Measurements from ENCODE around the gene SQOR.

The SQOR gene

DNA sequence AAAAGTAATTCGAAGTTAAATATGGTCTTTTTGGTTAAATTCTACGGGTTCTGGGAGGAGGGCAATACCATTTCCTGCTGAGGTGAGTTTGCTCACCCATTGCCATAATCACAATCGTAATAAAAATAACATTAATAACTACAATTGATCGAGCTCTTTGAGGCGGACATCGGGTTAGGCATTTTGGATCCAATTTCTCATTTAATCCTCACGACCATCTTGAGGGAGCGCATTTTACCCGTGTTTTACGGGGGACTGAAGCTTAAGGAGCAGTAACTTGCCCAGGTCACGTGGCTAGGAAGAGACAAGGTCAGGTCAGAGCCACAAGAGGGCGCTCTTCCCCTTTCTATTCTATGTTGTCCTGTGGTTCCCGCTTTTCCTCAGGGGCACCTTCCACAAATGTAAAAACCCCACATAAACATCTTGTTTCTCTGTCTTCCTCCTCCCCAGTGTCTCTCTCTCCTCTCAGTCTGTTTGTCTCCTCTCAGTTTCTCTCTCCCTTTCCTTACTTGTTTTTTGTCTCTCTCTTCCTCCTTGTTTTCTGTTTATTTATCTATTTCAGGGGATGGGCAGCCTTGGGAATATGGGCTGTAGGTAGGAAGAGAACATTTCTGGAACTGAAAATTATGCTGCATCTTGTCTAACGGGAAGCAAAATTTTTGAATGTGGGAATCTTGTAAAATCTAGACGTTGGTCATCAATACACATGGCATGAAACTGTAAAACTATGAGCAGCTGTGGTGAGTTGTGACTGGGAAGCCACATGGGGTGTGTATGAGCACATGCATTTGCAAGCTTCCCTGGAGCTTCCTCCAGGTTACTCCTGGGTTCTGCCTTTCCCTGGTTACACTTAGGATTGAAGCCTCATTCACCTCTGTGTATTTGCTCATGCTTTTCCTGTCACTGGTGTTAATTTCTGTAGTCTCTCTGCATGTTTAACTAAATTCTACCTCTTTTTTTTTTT is 71.0 kb downstream of the SQOR start:
- DNase-seq (ENCODE audit: low spot score) = peak; percentile 77

DNA sequence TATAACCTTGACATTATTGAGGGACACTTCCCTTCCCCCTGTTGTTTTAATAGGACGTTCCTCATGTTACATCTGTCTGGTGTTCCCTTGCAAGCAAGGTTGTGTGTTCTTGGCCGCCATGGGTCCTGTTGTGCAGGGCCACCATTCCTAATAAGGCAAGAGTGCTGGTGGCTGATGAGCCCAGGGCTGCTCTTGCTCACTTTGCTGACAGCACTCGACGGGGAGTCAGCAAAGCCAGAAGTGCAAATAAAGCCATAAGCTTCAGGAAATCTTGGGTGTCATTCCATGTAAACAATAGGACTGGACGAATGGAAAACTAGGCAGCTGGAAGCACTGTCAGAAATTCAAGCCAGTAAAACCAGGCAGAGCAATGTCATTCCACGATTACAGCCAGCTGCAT is 75.8 kb downstream of the SQOR start:
- DNase-seq (ENCODE audit: low spot score) = no peak

DNA sequence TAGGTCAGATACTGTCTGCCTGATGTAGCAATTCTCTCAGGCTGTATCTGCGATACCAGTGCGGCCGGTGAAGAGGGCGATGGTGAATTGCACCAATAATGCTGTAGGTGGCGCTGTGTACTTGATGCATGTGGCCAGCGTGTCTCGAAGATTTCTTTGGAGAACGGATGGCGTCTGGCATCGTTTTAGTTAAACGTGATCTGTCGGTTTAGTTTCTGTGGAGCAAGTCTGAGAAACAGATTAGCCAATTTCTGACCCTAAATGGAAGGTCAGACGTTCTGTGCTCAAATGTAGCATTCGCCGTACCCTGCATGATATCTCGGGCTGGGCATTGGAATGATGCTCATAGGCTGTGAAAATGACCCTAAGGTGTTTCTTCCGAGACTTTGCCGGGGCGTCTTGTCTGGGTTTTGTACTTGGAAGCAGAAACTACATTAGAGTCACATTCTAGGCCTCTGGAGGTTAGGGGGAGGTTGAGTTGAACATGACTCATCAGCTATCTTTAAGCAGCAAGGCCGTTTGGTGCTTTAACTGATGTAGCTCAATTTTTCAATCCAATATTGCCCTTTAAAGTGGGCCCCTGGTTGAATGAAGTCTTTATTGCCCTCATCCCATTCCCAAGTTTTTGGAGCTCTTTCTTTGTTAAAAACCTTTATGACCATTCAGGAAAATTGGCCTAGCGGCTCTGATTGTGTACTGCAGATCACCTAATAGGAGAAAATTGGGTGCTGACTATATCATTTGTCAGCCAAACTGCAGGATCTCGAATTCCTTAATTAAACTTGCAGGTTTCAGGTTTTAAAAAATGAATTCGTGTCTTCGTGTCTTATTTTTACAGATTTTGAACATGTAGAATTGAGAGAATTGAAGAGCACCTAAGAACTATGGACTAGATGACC is 80.0 kb downstream of the SQOR start:
- peak; percentile 43 for DNase-seq (ENCODE audit: low spot score)

DNA sequence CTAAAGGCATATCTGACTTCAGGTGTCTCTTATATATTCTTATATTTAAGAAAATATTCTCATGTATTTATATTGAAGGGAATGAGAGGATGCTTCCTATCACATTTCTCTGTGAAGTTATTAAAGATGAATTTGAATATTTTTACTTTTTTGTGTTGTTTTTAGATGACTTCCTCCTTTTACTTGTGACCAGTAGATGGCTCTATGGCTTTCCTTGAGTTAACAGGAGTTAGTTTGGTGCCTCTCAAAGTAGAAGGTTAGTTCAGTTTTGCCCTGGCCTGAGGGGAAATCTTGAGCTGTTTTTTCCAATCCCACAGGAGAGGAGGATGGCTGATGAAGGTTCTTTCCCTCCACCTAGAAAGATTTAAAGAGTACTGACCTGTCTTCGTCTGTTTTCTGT is 80.7 kb downstream of the SQOR start:
- no peak for DNase-seq (ENCODE audit: low spot score)

DNA sequence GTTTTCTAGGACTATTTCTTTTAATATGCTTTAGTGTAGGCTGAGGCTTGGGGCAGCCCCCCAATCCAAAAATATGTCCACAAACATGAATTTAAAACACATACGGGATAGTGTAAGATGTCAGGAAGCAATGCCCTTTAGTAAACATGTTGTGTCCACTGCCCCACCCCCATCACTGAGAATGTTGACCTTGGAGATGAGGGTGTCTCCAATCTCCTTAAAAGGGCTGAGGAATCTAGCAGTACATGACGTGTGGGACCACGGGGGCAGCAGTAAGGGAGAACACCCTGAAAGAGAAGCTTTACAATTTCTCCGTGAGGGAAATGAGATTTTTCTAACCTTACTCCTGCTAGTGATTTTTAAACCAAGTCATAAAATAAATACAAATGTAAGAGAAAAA is 84.7 kb downstream of the SQOR start:
- no peak for DNase-seq (ENCODE audit: low spot score)

DNA sequence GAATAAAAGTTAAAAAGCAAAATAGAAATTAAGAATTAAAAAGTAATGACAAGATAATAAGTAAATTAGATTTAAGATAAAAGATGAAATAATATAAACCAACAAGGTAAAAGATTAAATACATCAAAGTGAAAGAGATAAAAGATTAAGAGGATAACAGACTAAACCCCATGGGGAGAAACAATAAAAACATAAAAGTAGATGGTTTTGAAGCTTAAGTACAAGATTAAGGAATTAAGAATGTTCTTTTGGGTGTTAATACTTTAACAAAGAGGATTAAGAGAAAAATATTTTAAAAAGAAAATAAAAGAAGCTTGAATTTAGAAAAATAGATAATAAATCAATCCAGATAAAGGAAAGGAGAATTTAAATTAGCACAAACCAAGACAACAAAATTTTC is 85.4 kb downstream of the SQOR start:
- no peak for DNase-seq (ENCODE audit: low spot score)

DNA sequence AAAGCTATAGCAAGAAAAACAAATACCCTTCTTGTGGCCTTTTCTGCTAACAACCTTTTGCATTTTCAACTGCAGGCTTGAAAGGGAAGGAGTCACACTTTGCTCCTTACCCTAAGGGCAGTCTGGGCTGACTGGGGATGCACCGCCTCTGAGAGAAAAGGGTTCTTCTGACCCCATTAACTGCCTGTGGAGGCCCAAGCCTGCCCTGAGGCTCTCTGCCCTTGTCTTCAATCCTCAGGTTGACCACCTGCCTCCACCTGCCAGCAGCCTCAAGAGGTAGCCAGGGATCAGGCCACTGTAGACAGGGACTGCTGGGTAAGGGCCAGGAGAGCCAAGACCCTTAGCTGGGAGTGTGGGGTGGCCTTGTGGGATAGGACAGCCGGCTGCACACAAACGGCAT is 93.8 kb downstream of the SQOR start:
- DNase-seq (ENCODE audit: low spot score) = no peak

DNA sequence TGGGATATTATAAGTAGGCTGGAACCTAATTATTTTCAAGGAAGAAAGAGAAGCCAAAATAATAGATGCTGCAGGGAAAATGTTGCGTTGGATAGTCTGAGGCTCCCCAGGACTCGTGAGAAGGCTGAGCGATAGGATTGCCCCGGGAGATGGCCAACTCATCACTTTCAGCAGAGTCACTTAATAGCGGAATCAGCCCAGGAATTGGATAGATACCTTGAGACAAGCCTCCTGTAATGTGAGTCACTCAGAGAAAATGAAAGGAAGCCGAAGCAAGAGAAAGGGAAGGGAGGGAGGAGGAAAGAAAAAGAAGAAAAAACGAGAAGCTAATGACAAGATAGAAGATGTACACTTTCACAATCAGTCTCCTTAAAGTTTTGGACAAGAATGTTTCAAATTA is 94.3 kb downstream of the SQOR start:
- DNase-seq (ENCODE audit: low spot score) = no peak

DNA sequence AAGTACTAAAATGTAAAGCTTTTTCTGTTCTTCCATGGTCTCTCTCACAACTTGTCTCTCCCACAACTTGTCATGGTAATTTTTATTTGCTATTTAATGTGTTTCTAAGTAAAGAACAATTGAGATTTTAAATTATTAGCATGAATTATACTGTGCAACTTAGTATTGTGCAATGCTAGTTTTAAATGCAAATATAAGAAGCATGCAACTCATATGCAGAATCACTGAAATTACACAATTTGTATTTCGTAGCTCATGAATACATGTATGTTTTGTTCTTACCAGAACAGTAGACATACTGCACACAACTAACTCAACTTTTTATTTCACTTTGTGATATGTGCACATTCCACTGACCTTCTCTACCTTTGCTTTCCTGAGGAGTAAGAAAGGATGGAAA is 96.5 kb downstream of the SQOR start:
- DNase-seq (ENCODE audit: low spot score) = no peak

DNA sequence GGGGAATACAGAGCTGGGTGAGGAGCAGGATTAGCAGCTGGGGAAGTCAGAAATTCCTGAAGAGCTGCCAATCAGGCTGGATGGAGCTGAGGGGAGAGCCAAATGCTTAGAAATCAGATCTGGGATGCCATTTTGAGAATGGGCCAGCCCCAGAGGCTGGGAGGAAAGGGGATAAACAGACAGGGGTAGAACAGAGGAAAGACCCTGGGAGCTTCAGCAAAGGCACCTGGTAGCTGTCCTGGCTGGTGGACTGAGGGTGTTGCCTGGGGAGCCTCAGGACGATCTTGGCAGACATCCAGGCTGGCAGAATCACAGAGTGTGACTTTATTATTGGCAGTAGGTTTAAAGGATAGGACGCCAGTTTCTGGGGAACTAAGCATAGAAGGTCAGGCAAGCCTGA is 97.8 kb downstream of the SQOR start:
- no peak for DNase-seq (ENCODE audit: low spot score)

DNA sequence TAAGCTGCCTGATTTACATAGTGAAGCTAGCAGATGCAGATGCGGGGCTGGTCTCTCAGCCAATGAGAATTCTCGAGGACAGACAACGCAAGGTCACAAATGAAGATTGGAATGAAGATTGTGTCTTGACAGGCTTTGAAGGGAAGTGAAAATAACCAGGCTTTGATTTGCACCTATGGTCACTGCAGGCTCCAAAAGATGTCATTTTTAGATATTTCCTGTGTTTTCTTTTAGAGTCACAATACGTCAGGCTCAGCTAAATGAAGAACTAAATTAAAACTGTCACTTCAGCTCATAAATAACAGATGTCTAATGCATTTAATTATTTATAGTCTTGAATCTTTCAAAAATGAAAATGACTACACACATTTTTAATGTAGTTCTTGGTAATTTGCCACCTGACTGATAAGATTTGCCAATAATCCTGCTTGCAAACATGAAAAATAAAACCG is 99.5 kb downstream of the SQOR start:
- no peak for DNase-seq (ENCODE audit: low spot score)

All from AG08396 (cell line).